PFSK-1 (cell line): ENCODE results near the gene RUSC1.

Experiments used
- POLR2AphosphoS5 ChIP-seq: IDR thresholded peaks from 2 replicates; pipeline ENCODE4 v1.6.1; 2012; ENCODE audit warnings: low read depth, mild to moderate bottlenecking, control low read depth, low read length, moderate library complexity
- REST ChIP-seq, 2 experiments: IDR thresholded peaks; 2 replicates each; pipeline versions ENCODE4 v1.6.1 to v1.8.0; 2011 to 2012; ENCODE audit warnings: low read depth in 2 of 2, low read length in 2 of 2, control low read depth in 1 of 2, inconsistent platforms in 1 of 2, mild to moderate bottlenecking in 1 of 2, moderate library complexity in 1 of 2; ENCODE audit not compliant: insufficient read depth in 1 of 2
- TAF1 ChIP-seq: IDR thresholded peaks from 2 replicates; pipeline ENCODE4 v1.6.1; 2012; ENCODE audit warnings: low read length, control low read depth, borderline replicate concordance; ENCODE audit not compliant: insufficient read depth

DNA sequence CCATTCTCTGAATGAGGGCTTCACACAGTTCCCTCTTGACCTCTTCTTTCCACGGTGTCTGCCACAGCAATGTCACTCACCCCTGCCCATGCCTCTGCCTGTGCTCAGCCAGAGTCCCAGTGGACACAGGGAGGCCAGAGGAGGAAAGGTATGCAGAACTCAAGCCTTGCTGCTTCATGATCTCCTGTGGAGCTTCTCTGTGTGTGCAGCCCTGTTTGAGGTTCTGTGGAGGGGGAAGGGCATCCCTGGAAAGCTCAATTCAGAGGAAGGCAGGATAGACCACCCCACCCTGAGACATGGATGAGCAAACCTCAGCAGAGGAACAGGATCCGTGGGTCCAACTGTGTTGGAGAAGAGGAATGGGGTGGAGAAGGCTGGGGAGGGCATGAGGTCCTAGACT lies 41.4 kb upstream of the RUSC1 start:
- no peak for TF ChIP-seq POLR2AphosphoS5
- TF ChIP-seq TAF1 = no peak
- no peak for TF ChIP-seq REST (IDR thresholded peaks at IDR 0.05; ENCODE audit: insufficient read depth in 1 of 2, low read depth in 2 of 2, low read length in 2 of 2)
